Psoas muscle (tissue), 8 donors: ENCODE data around the gene CAPG. TPM values are rescaled to one million over a fixed set of nuclear protein-coding genes. Genes with fewer than 3 reads are reported as not detected.
A peak's percentile ranks its signal among the peaks of the same experiment; 100 is the strongest.
"Not testable (repeated sequence)": the region's sequence is repeated elsewhere in the genome, so short reads cannot be mapped to it uniquely, and the experiment has no call there.

Experiments
- ATAC-seq, 4 donors: fragments of 200-7000 bp; cut with Tn5 transposase; one replicate each; pipeline ENCODE4 v1.9.1; 2020; ENCODE audit warnings: moderate library complexity in 3 of 4, mild to moderate bottlenecking in 2 of 4
- DNase-seq, 2 donors: peaks; one replicate each; pipeline ENCODE4 v3.0.0-alpha.2; 2020
- H3K27ac ChIP-seq: fragments of 200-600 bp; one replicate; pipeline ENCODE4 v1.8.0; 2022
- H3K27me3 ChIP-seq, 3 donors: fragments of 200-600 bp in 1 of 3; one replicate each; pipeline versions ENCODE4 v1.6.1 to v1.8.0; 2013 to 2022; ENCODE audit warnings: low read length in 2 of 3, mild to moderate bottlenecking in 2 of 3, moderate library complexity in 1 of 3; ENCODE audit not compliant: insufficient read depth in 3 of 3
- H3K36me3 ChIP-seq, 2 donors: fragments of 200-600 bp in 1 of 2; one replicate each; pipeline versions ENCODE4 v1.6.1 to v1.8.0; 2013 to 2022; ENCODE audit warnings: low read depth in 1 of 2, mild to moderate bottlenecking in 1 of 2, moderate library complexity in 1 of 2; ENCODE audit not compliant: insufficient read depth in 1 of 2
- H3K4me1 ChIP-seq: fragments of 200-600 bp; one replicate; pipeline ENCODE4 v1.8.0; 2022
- H3K4me3 ChIP-seq: fragments of 200-600 bp; one replicate; pipeline ENCODE4 v1.8.0; 2022; ENCODE audit warnings: mild to moderate bottlenecking
- H3K9me3 ChIP-seq: fragments of 200-600 bp; one replicate; pipeline ENCODE4 v1.8.0; 2022
- CTCF ChIP-seq: fragments of 200-600 bp; IDR thresholded peaks from one replicate; pipeline ENCODE4 v1.8.0; 2022; ENCODE audit warnings: antibody characterized with exemption
- WGBS, 3 donors: extraction: QIAGEN DNeasy Blood & Tissue Kit; methylation state at CpG; one replicate each; pipeline versions ENCODE4 v1.1.6 to v1.1.7; 2013; 5-methylcytosine and 5-hydroxymethylcytosine counted together
- intact Hi-C, 2 donors: fragments of 100-400 bp; cut with DNase I; formaldehyde crosslinking; loops; one replicate each; pipeline versions ENCODE4 v1.11.0 to v1.14.2; 2022
- polyA plus RNA-seq, 3 donors: library from polyadenylated mRNA; stranded (reverse); fragments of 200-250 nt; gene quantifications; one replicate each; pipeline ENCODE4 v1.2.3, GENCODE V29; 2013
- total RNA-seq, 4 donors: library from RNA; stranded (reverse); fragmentation: NEBNext Ultra II Directional in 2 of 4; extraction: Animal tissue kit (Norgen Biotek cat#: 25700) in 2 of 4; gene quantifications; one replicate each; pipeline versions ENCODE4 v1.2.1 to v1.2.4, GENCODE V29; 2021 to 2023
- donor health status: healthy with polysubstance abuse.
- donor health status: DM: no; HTN: no; CAD: no; lungs with moderate emphysema.
- donor health status: Bipolar disorder and iron deficiency.
- donor health status: healthy.
- donor health status: DM: yes; HTN: yes; CAD: no.
- donor health status: DM: no; HTN: no; CAD: no.
- donor health status: DM: no; HTN: no; CAD: no.
- donor health status: DM: yes; HTN: yes; CAD: no.

Gene CAPG
- total and polyA plus RNA-seq, 7 donors = 2.8 to 11.1 (median 7.9) TPM

- ATAC-seq (no peak), DNase-seq (peak in 1 of 2 donors; percentile 48)
- no peaks in the 10 kb centered on the region for H3K9me3 ChIP-seq
- no peak for TF ChIP-seq CTCF
- H3K27ac ChIP-seq = no peak overlapping the region
- H3K4me3 ChIP-seq = no peak overlapping the region
- peaks cover 5% of the 10 kb centered on the region for H3K4me1 ChIP-seq
- WGBS, 3 donors = 83 to 86% (median 83%) methylated on average over 9 of the region's 9 CpGs
- H3K36me3 ChIP-seq = peaks cover 2 to 74% of the 10 kb centered on the region in 2 donors
- intact Hi-C loops = no loop called here
- no peaks in the 10 kb centered on the region for H3K27me3 ChIP-seq
Measured at GRCh38 chr2:85388878-85389538, 21.2 kb downstream of the CAPG start.

DNA sequence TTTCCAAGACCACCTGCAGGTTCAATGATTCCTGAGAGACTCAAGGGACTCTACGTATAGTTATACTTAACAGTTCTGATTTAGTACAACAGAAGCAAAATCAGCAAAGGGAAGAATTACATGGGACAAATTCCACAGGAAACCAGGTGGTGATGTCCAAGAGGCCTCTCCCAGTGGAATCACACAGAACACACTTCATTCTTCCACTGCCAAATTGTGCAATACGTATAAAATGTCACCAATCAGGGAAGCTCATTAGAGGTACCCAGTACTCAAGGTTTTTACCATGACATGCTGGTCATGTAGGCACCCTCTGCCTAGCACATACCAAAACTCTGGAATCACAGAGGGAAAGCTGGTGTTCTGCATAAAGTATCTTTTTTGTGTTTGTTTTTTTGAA is 22.4 kb downstream of the CAPG start:
- no peak overlapping the region for H3K27ac ChIP-seq
- TF ChIP-seq CTCF = no peak
- ATAC-seq (no peak), DNase-seq (peak in 1 of 2 donors; percentile 5)
- WGBS, 3 donors = 80 to 87% (median 81%) methylated on average over 2 of the region's 2 CpGs
- intact Hi-C loops = no loop called here
- no peaks in the 10 kb centered on the region for H3K27me3 ChIP-seq
- H3K4me1 ChIP-seq = no peaks in the 10 kb centered on the region
- peaks cover 2 to 79% of the 10 kb centered on the region in 2 donors for H3K36me3 ChIP-seq
- H3K4me3 ChIP-seq = no peak overlapping the region
- H3K9me3 ChIP-seq = no peaks in the 10 kb centered on the region

GRCh38 chr2:85385746-85386145 is 24.4 kb downstream of the CAPG start:
- no peak for TF ChIP-seq CTCF
- no peaks in the 10 kb centered on the region for H3K4me1 ChIP-seq
- H3K27ac ChIP-seq = no peak overlapping the region
- H3K9me3 ChIP-seq = no peaks in the 10 kb centered on the region
- WGBS, 3 donors = 67 to 71% (median 70%) methylated on average over 2 of the region's 2 CpGs
- peak in 1 of 2 donors; percentile 20 for DNase-seq
- peaks cover 2 to 75% of the 10 kb centered on the region in 2 donors for H3K36me3 ChIP-seq
- ATAC-seq = no peak
- intact Hi-C loops = no loop called here
- no peaks in the 10 kb centered on the region for H3K27me3 ChIP-seq
- no peak overlapping the region for H3K4me3 ChIP-seq

- Histone ChIP-seq H3K4me3 (no peak overlapping the region), H3K4me1 (no peaks in the 10 kb centered on the region), H3K9me3 (no peaks in the 10 kb centered on the region), H3K36me3 (peaks cover 2 to 75% of the 10 kb centered on the region in 2 donors), H3K27me3 (no peaks in the 10 kb centered on the region), H3K27ac (peak overlapping the region; percentile 27)
- no peak for ATAC-seq
- no peak for TF ChIP-seq CTCF
- intact Hi-C loops = no loop called here
- WGBS, 3 donors = 84 to 96% (median 87%) methylated on average over 4 of the region's 4 CpGs
- no peak for DNase-seq
Measured at GRCh38 chr2:85383850-85384249, 26.3 kb downstream of the CAPG start.

DNA sequence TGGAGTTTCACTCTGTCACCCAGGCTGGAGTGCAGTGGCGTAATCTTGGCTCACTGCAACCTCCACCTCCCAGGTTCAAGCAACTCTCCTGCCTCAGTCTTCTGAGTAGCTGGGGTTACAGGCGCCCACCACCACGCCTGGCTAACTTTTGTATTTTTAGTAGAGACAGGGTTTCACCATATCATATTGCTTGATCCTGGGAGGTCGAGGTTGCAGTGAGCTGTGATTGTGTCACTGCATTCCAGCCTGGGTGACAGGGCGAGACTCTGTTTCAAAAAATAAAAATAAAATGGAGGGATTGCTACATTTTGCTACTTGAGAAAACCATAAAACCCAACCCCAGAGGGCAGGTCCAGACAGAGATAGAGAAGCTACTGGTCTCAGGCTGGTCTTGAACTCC is 27.0 kb downstream of the CAPG start:
- H3K4me1 ChIP-seq, H3K27me3 ChIP-seq, H3K9me3 ChIP-seq, DNase-seq, intact Hi-C loops, H3K4me3 ChIP-seq: not testable (repeated sequence)
- ATAC-seq = peak; percentile 61 to 87 (median 76)
- WGBS, 3 donors = 60 to 72% (median 68%) methylated on average over 5 of the region's 5 CpGs
- Histone ChIP-seq H3K27ac (peak overlapping the region; percentile 27), H3K36me3 (peaks cover 2 to 75% of the 10 kb centered on the region in 2 donors)
